Neutrophil (primary cell): ENCODE measurements around the gene CACNG1.

Experiments used
- H3K27ac ChIP-seq: fragments of 200-600 bp; sonication (generic); 2 replicates; pipeline ENCODE4 v1.5.1; 2016; ENCODE audit warnings: mild to moderate bottlenecking, moderate library complexity
- H3K27me3 ChIP-seq: fragments of 200-600 bp; sonication (generic); 2 replicates; pipeline ENCODE4 v1.6.0; 2016; ENCODE audit warnings: mild to moderate bottlenecking
- H3K36me3 ChIP-seq: fragments of 200-600 bp; sonication (generic); 2 replicates; pipeline ENCODE4 v1.5.1; 2017
- H3K4me1 ChIP-seq, 2 experiments: fragments of 200-600 bp in 1 of 2; sonication (generic) in 1 of 2; 1 replicate in 1 of 2; 2 replicates in 1 of 2; pipeline versions ENCODE4 v1.5.1 to v1.6.1; 2013 to 2016; ENCODE audit warnings: low read depth in 1 of 2, low read length in 1 of 2, mild to moderate bottlenecking in 1 of 2, moderate library complexity in 1 of 2; ENCODE audit not compliant: control insufficient read depth in 1 of 2, insufficient read depth in 1 of 2
- H3K4me3 ChIP-seq, 2 experiments: fragments of 200-600 bp in 1 of 2; sonication (generic) in 1 of 2; 1 replicate in 1 of 2; 2 replicates in 1 of 2; pipeline ENCODE4 v1.5.1; 2013 to 2016; ENCODE audit warnings: low read depth in 1 of 2, low read length in 1 of 2, mild to moderate bottlenecking in 1 of 2, moderate library complexity in 1 of 2
- H3K9me3 ChIP-seq: fragments of 200-600 bp; sonication (generic); 2 replicates; pipeline ENCODE4 v1.5.1; 2016
- CTCF ChIP-seq: fragments of 200-600 bp; sonication (generic); IDR thresholded peaks from 2 replicates; pipeline ENCODE4 v1.5.1; 2016; ENCODE audit warnings: antibody characterized with exemption

CACNG1 gene

GRCh38 chr17:67063141-67063540 is 18.8 kb downstream of the CACNG1 start:
- H3K4me3 ChIP-seq = no peak overlapping the region
- no peaks in the 10 kb centered on the region for H3K9me3 ChIP-seq
- no peaks in the 10 kb centered on the region for H3K36me3 ChIP-seq
- no peak overlapping the region for H3K27ac ChIP-seq
- H3K4me1 ChIP-seq = no peaks in the 10 kb centered on the region
- no peak for TF ChIP-seq CTCF
- no peaks in the 10 kb centered on the region for H3K27me3 ChIP-seq

- Histone ChIP-seq H3K4me3 (no peak overlapping the region), H3K4me1 (no peaks in the 10 kb centered on the region), H3K9me3 (no peaks in the 10 kb centered on the region), H3K36me3 (no peaks in the 10 kb centered on the region), H3K27me3 (no peaks in the 10 kb centered on the region), H3K27ac (no peak overlapping the region)
- TF ChIP-seq CTCF = no peak
Observed at GRCh38 chr17:67066717-67067116, 22.4 kb downstream of the CACNG1 start.

GRCh38 chr17:67067571-67068482 is 23.5 kb downstream of the CACNG1 start:
- no peak for TF ChIP-seq CTCF
- H3K27ac ChIP-seq = no peak overlapping the region
- H3K27me3 ChIP-seq = no peaks in the 10 kb centered on the region
- no peak overlapping the region for H3K4me3 ChIP-seq
- H3K9me3 ChIP-seq = no peaks in the 10 kb centered on the region
- peaks cover 7% of the 10 kb centered on the region for H3K36me3 ChIP-seq
- no peaks in the 10 kb centered on the region for H3K4me1 ChIP-seq

- no peak overlapping the region for H3K4me3 ChIP-seq
- no peaks in the 10 kb centered on the region for H3K27me3 ChIP-seq
- no peaks in the 10 kb centered on the region for H3K9me3 ChIP-seq
- H3K27ac ChIP-seq = no peak overlapping the region
- no peak for TF ChIP-seq CTCF
- no peaks in the 10 kb centered on the region for H3K4me1 ChIP-seq
- H3K36me3 ChIP-seq = peaks cover 14% of the 10 kb centered on the region
Observed at GRCh38 chr17:67068999-67069398, 24.6 kb downstream of the CACNG1 start.

- Histone ChIP-seq H3K27ac (no peak overlapping the region), H3K4me1 (no peaks in the 10 kb centered on the region), H3K9me3 (no peaks in the 10 kb centered on the region), H3K36me3 (peaks cover 14% of the 10 kb centered on the region), H3K4me3 (no peak overlapping the region), H3K27me3 (no peaks in the 10 kb centered on the region)
- no peak for TF ChIP-seq CTCF
Observed at GRCh38 chr17:67069603-67070136, 25.3 kb downstream of the CACNG1 start.
